Measurements from ENCODE around the gene CLDN7.

Gene CLDN7

DNA sequence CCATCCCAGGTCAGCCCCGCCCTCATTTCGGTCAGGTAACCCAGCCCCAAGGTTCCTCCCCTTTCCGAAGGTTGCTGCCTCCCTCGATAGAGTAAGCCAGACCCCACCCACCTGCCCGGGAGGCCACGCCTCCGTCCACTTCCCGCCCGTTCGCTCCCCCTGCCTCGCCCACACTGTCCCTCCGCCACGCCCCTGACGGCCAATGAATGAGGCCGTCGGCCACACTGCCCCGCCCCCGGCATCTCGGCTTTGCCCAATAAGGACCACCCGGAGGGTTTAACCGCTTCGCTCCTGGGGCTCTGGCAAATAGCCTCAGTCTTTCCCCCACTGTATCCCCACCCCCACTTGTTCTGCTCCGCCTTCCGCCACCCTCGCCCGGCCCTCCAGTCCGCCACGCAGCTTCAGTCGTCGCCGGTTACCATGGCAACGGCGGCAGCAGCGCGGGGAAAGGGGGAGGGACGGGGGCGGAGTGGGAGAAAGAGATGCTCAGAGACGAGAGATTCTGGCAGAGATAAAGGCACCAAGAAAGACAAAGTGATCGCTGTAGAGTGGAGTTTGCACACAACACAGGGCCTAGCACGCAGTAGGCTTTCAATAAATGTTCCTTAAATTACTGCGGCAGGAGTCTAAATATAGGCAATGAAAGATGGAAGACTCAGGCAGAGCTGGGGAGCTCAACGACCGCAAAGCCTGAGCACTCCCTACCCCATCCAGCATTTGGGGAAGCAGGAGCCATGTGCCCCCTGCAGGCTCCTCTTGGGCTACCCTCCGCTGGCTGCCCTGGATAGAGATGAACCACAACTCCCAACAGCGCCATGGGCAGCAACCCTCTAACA is 47.8 kb downstream of the CLDN7 start:
- DNase-seq (ENCODE audit: low read depth): peak; percentile 98
- H3K4me3 ChIP-seq (ENCODE audit: low read depth, low read length): peak overlapping the region; percentile 48

DNA sequence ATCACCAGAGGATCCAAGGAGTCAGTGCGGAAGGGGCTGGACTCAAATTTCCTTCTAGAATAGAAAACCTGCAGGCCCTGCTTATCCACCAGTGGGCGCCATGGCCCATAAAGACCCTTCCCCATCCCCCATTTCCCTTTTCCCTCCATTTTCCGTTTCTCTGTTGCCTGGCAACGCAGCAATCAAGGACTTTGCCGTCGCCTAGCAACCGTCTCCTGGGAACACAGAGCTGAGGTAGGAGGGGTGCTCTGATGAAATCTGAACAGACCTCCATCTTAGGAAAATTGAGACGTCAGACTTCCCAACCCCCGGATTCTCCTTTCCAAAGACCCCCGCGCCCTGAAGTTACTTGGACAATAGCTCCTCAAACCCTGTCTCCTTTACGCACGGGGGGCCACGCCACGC is 48.4 kb downstream of the CLDN7 start:
- DNase-seq (ENCODE audit: low read depth): peak; percentile 81
- H3K4me3 ChIP-seq (ENCODE audit: low read depth, low read length): peak overlapping the region; percentile 44
- TF ChIP-seq, protein P1, sequence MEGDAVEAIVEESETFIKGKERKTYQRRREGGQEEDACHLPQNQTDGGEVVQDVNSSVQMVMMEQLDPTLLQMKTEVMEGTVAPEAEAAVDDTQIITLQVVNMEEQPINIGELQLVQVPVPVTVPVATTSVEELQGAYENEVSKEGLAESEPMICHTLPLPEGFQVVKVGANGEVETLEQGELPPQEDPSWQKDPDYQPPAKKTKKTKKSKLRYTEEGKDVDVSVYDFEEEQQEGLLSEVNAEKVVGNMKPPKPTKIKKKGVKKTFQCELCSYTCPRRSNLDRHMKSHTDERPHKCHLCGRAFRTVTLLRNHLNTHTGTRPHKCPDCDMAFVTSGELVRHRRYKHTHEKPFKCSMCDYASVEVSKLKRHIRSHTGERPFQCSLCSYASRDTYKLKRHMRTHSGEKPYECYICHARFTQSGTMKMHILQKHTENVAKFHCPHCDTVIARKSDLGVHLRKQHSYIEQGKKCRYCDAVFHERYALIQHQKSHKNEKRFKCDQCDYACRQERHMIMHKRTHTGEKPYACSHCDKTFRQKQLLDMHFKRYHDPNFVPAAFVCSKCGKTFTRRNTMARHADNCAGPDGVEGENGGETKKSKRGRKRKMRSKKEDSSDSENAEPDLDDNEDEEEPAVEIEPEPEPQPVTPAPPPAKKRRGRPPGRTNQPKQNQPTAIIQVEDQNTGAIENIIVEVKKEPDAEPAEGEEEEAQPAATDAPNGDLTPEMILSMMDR (IDR thresholded peaks at IDR 0.05; ENCODE audit: insufficient read depth, low read depth, low read length, missing control alignments): peak; percentile 52

More for the DNA sequence above, 47.8 kb downstream of the CLDN7 start:
- TF ChIP-seq, protein P1 (IDR thresholded peaks at IDR 0.05; ENCODE audit: insufficient read depth, low read depth, low read length, missing control alignments): peak; percentile 48

DNA sequence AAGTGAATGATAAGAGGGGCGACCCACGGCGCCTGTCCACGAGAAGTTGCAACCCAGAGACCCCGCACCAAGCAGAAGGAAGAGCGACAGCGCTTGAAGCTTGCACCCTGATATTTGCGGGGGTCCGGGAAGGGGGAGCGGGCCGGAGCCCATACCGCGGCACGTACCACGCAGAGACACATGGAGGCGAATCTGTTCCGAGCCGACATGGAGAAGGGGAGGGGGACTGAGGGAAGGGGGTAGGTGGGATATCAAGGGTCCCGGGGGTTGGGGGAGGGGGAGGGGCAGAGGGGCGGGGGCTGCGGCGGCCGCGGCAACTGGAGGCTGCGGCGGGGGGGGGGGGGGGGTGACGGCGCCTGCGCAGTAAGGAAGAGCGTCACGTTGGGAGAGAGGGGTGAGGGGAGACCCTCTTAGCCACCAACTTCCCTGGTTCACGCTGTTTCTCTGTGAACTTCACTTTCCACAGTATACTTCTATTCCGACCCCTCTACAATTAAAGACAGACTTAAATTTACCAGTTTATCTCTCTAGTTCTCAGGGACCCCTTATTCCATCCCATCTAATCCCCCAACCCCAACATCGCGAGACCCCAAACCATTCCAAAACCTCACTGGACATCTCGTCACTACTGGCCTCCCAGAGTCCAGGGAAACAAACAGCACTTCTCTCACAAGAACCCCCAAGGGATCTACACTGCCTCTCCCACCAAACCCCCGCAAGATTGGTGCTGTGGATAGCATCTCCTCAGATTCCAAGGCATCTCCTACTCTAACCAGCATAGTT is 50.6 kb downstream of the CLDN7 start:
- H3K4me3 ChIP-seq (ENCODE audit: low read depth, low read length): no peak overlapping the region
- TF ChIP-seq, protein P1 (IDR thresholded peaks at IDR 0.05; ENCODE audit: insufficient read depth, low read depth, low read length, missing control alignments): no peak
- no peak for DNase-seq (ENCODE audit: low read depth)
